Mucosa of rectum (tissue), 2 donors: ENCODE measurements around the gene HSD17B2.

Experiments
- H3K27ac ChIP-seq, 2 donors: one replicate each; pipeline ENCODE4 v1.7.0; 2013; ENCODE audit warnings: inconsistent platforms in 2 of 2, low read depth in 2 of 2, low read length in 2 of 2
- H3K27me3 ChIP-seq, 2 donors: one replicate each; pipeline ENCODE4 v1.7.0; 2013; ENCODE audit warnings: low read length in 2 of 2; ENCODE audit not compliant: control insufficient read depth in 2 of 2, insufficient read depth in 2 of 2
- H3K36me3 ChIP-seq, 2 donors: one replicate each; pipeline ENCODE4 v1.7.0; 2013; ENCODE audit warnings: low read length in 2 of 2; ENCODE audit not compliant: control insufficient read depth in 2 of 2, insufficient read depth in 2 of 2
- H3K4me1 ChIP-seq, 2 donors: one replicate each; pipeline ENCODE4 v1.7.0; 2013; ENCODE audit warnings: low read length in 2 of 2, mild to moderate bottlenecking in 1 of 2; ENCODE audit not compliant: control insufficient read depth in 2 of 2, insufficient read depth in 2 of 2
- H3K4me3 ChIP-seq, 2 donors: one replicate each; pipeline ENCODE4 v1.7.0; 2013; ENCODE audit warnings: low read length in 2 of 2
- H3K9ac ChIP-seq, 2 donors: one replicate each; pipeline ENCODE4 v1.7.0; 2013; ENCODE audit warnings: low read length in 2 of 2, low read depth in 1 of 2, mild to moderate bottlenecking in 1 of 2
- H3K9me3 ChIP-seq, 2 donors: one replicate each; pipeline ENCODE4 v1.7.0; 2013; ENCODE audit warnings: low read length in 2 of 2; ENCODE audit not compliant: control insufficient read depth in 2 of 2
- donor health status: healthy.
- donor health status: Normal muscosa, but diverticular disease.

Gene HSD17B2

DNA sequence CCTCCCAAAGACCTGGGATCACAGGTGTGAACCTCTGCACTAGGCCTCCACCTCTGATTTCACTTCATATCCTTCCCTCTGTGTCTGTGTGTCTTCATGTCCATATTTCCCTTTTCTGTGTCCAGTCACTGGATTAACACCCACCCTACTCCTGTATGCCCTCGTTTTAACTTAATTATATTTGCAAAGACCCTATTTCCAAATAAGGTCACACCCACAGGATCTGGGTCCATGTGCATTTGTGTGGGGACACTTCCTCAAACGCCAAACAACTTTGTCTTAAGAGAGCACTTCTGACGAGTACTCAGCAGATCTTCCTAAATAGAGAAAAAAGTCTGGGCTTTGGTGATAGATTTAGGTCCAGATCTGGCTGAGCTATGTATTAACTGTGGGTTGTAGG, 78.7 kb downstream of the HSD17B2 start:
- no peaks in the 10 kb centered on the region for H3K36me3 ChIP-seq
- H3K9ac ChIP-seq, result no peak overlapping the region
- no peaks in the 10 kb centered on the region for H3K9me3 ChIP-seq
- no peak overlapping the region for H3K27ac ChIP-seq
- no peaks in the 10 kb centered on the region for H3K4me1 ChIP-seq
- H3K27me3 ChIP-seq, result no peaks in the 10 kb centered on the region
- H3K4me3 ChIP-seq, result no peak overlapping the region

DNA sequence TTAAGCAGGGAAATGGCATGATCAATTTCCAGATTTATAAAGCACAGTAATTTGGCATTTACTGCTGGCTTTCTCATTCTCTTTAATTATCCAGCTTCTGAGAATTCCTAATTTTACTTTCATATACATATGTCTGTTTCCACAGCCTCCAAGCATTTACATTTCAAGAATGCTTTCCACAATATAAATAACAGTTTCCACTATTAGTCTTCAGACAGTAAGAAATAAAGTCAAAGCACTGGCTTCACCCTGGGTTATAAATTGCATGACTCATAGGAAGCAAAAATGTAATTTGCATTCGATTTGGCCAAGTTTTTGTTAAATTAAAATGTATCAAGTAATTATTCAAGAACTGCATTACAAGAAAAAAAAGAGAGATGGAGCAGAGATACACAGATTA, 81.5 kb downstream of the HSD17B2 start:
- Histone ChIP-seq H3K4me3 (no peak overlapping the region), H3K4me1 (no peaks in the 10 kb centered on the region), H3K36me3 (no peaks in the 10 kb centered on the region), H3K27me3 (no peaks in the 10 kb centered on the region), H3K9me3 (no peaks in the 10 kb centered on the region), H3K9ac (no peak overlapping the region), H3K27ac (no peak overlapping the region)

DNA sequence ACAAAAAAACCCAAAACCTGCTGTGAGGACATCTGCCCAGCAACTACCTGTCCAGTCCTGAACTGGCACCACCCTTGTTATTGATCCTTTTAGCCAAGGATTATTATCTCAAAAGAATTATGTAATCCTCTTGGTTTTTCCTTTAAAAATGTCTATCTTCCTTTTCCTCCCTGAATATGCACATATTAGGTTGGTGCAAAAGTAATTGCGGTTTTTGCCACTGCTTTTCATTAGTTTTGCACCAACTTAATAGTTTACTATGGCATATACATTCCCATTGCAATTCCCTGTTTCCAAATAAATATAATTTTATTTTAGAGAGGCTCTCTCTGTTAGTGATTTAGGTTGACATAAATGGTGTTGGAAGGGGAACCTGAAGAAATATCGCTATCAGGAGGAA, 83.7 kb downstream of the HSD17B2 start:
- Histone ChIP-seq H3K4me3 (no peak overlapping the region), H3K9ac (no peak overlapping the region), H3K36me3 (no peaks in the 10 kb centered on the region), H3K27ac (no peak overlapping the region), H3K4me1 (no peaks in the 10 kb centered on the region), H3K9me3 (no peaks in the 10 kb centered on the region), H3K27me3 (no peaks in the 10 kb centered on the region)

DNA sequence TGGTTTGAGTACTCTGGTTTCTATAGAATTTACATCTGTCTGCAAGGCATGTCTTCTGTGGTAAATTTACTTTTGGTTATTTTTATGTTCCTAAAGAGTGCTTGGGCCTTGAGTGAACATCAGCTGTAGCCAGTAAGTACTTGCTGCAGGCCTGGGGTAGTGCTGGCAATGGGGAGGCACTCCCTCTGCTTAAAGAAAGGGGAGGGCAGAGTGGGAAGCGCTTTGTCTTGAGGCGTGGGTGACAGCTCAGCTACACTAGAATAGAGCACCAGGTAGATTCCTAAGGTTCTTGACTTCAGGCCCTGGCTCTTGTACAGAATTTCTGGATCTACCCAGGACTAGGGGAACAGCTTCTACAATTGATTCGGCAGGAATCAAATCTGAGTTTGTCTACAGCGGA, 84.4 kb downstream of the HSD17B2 start:
- no peaks in the 10 kb centered on the region for H3K4me1 ChIP-seq
- no peak overlapping the region for H3K9ac ChIP-seq
- H3K27ac ChIP-seq, result no peak overlapping the region
- H3K9me3 ChIP-seq, result no peaks in the 10 kb centered on the region
- H3K27me3 ChIP-seq, result no peaks in the 10 kb centered on the region
- no peak overlapping the region for H3K4me3 ChIP-seq
- H3K36me3 ChIP-seq, result no peaks in the 10 kb centered on the region

- H3K27ac ChIP-seq, result no peak overlapping the region
- no peak overlapping the region for H3K4me3 ChIP-seq
- H3K4me1 ChIP-seq, result no peaks in the 10 kb centered on the region
- no peaks in the 10 kb centered on the region for H3K27me3 ChIP-seq
- no peaks in the 10 kb centered on the region for H3K36me3 ChIP-seq
- H3K9me3 ChIP-seq, result no peaks in the 10 kb centered on the region
- H3K9ac ChIP-seq, result no peak overlapping the region
These were observed 89.6 kb downstream of the HSD17B2 start for GRCh38 chr16:82124651-82125050.

- Histone ChIP-seq H3K4me3 (no peak overlapping the region), H3K36me3 (no peaks in the 10 kb centered on the region), H3K9me3 (no peaks in the 10 kb centered on the region), H3K9ac (no peak overlapping the region), H3K4me1 (no peaks in the 10 kb centered on the region), H3K27ac (no peak overlapping the region), H3K27me3 (no peaks in the 10 kb centered on the region)
These were observed 94.8 kb downstream of the HSD17B2 start for GRCh38 chr16:82129881-82130280.

- H3K27me3 ChIP-seq, result no peaks in the 10 kb centered on the region
- H3K36me3 ChIP-seq, result no peaks in the 10 kb centered on the region
- no peak overlapping the region for H3K9ac ChIP-seq
- H3K9me3 ChIP-seq, result no peaks in the 10 kb centered on the region
- no peak overlapping the region for H3K27ac ChIP-seq
- H3K4me3 ChIP-seq, result no peak overlapping the region
- H3K4me1 ChIP-seq, result no peaks in the 10 kb centered on the region
These were observed 98.7 kb downstream of the HSD17B2 start for GRCh38 chr16:82133798-82134197.

GRCh38 chr16:82134846-82135245, 99.8 kb downstream of the HSD17B2 start:
- Histone ChIP-seq H3K27me3 (no peaks in the 10 kb centered on the region), H3K9ac (no peak overlapping the region), H3K36me3 (no peaks in the 10 kb centered on the region), H3K4me3 (no peak overlapping the region), H3K4me1 (no peaks in the 10 kb centered on the region), H3K9me3 (no peaks in the 10 kb centered on the region), H3K27ac (no peak overlapping the region)

- no peak overlapping the region for H3K27ac ChIP-seq
- no peak overlapping the region for H3K4me3 ChIP-seq
- H3K36me3 ChIP-seq, result no peaks in the 10 kb centered on the region
- no peaks in the 10 kb centered on the region for H3K27me3 ChIP-seq
- H3K9me3 ChIP-seq, result no peaks in the 10 kb centered on the region
- H3K9ac ChIP-seq, result no peak overlapping the region
- H3K4me1 ChIP-seq, result no peaks in the 10 kb centered on the region
These were observed 100.8 kb downstream of the HSD17B2 start for GRCh38 chr16:82135844-82136243.

- Histone ChIP-seq H3K4me1 (no peaks in the 10 kb centered on the region), H3K4me3 (no peak overlapping the region), H3K27ac (no peak overlapping the region), H3K9ac (no peak overlapping the region), H3K36me3 (no peaks in the 10 kb centered on the region), H3K9me3 (no peaks in the 10 kb centered on the region), H3K27me3 (no peaks in the 10 kb centered on the region)
These were observed 102.1 kb downstream of the HSD17B2 start for GRCh38 chr16:82136956-82137821.
